Body of pancreas (tissue), 4 donors: ENCODE measurements around the gene TAL1. TPM values are rescaled to one million over a fixed set of nuclear protein-coding genes. Genes with fewer than 3 reads are reported as not detected.

Source experiments
- ATAC-seq: fragments of 150-250 bp; one replicate; pipeline ENCODE4 v1.9.1; 2016
- DNase-seq, 4 donors: peaks; one replicate each; pipeline ENCODE4 v3.0.0-alpha.2; 2019
- H3K27ac ChIP-seq, 4 donors: fragments of 200-600 bp; sonication (generic); 1 replicate in 3 of 4; 2 replicates in 1 of 4; pipeline versions ENCODE4 v1.5.1 to v1.6.1; 2016 to 2019; ENCODE audit warnings: mild to moderate bottlenecking in 1 of 4, mixed read lengths in 1 of 4, moderate library complexity in 1 of 4
- H3K27me3 ChIP-seq, 2 donors: fragments of 200-600 bp; sonication (generic); one replicate each; pipeline ENCODE4 v1.6.0; 2016; ENCODE audit warnings: mild to moderate bottlenecking in 1 of 2
- H3K36me3 ChIP-seq, 2 donors: fragments of 200-600 bp; sonication (generic); replicated peaks in 1 of 2; 2 replicates each; pipeline ENCODE4 v1.5.1; 2016; ENCODE audit warnings: low read depth in 2 of 2; ENCODE audit not compliant: insufficient read depth in 1 of 2
- H3K4me1 ChIP-seq: fragments of 200-600 bp; sonication (generic); one replicate; pipeline ENCODE4 v1.6.0; 2016
- H3K4me3 ChIP-seq, 2 donors: fragments of 200-600 bp; sonication (generic); 1 replicate in 1 of 2; 2 replicates in 1 of 2; pipeline ENCODE4 v1.5.1; 2016 to 2019
- H3K9me3 ChIP-seq, 3 donors: fragments of 200-600 bp; sonication (generic); 1 replicate in 2 of 3; 2 replicates in 1 of 3; pipeline ENCODE4 v1.5.1; 2016
- POLR2A ChIP-seq, 3 donors: fragments of 450-650 bp; IDR thresholded peaks; one replicate each; pipeline ENCODE4 v1.6.1; 2016; ENCODE audit warnings: antibody characterized with exemption in 3 of 3, mild to moderate bottlenecking in 2 of 3
- WGBS, 2 donors: methylation state at CpG; one replicate each; pipeline ENCODE4 v1.1.5; 2017; 5-methylcytosine and 5-hydroxymethylcytosine counted together
- intact Hi-C: fragments of 100-400 bp; cut with DNase I; formaldehyde crosslinking; loops from one replicate; pipeline ENCODE4 v1.15.1; 2023
- total RNA-seq, 2 donors: library from RNA; depleted of rRNA; stranded (reverse); fragments of >200 nt; gene quantifications; one replicate each; pipeline ENCODE4 v1.1.0, GENCODE V29; 2016
- TF ChIP-seq, protein P1 (sequence below), 7 experiments: fragments of 450-650 bp in 4 of 7; fragments of 200-600 bp in 3 of 7; sonication (generic) in 3 of 7; IDR thresholded peaks; one replicate each; pipeline ENCODE4 v1.5.1; 2016 to 2019; ENCODE audit warnings: antibody characterized with exemption in 7 of 7

Gene TAL1
- total RNA-seq, 2 donors from 2014 or later, result 2.3 to 2.6 TPM

DNA sequence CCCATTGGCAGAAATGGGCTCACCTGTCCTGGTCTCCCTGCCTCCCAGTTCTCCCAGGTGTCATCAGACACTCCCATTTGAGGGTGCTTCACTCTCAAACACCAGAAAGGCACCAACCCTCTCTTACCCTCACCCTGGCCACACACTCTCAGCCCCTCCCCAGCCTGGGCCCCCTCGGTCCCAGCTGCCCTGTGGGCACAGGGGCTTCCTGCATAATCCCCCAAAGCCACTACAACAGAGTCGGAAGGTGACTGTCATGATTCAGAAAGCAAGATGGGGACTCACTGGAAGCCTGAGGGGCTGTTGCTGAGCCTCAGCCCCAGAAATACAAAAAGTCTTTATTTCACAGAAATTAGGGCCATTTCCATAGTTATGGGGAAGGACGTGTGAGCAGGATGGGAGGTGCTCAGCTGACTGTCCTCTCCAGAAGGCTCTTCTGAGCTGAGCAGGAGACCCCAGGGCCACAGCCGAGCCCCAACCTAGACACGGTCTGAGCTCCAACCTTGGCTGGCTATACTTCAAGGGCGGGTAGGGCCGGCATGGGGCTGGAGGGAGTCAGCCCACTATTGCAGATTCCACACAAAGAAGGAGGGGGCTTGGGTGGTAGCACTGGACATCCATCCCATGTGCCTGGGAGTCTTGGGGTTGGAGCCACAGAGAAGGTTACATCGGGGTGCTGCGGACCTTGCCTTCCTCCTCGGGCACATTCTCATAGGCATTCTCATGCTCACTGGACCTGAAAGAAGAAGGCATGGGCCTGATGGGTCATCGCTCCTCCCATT, 48.5 kb downstream of the TAL1 start:
- peaks cover 14% of the 10 kb centered on the region for H3K4me1 ChIP-seq
- DNase-seq (no peak), ATAC-seq (no peak)
- no peaks in the 10 kb centered on the region for H3K9me3 ChIP-seq
- intact Hi-C loops, result loop anchor here (10.0 kb wide), 2 partner anchors 241 to 541 kb away; no protein-coding TSS in a partner anchor
- no peaks in the 10 kb centered on the region for H3K36me3 ChIP-seq
- no peak overlapping the region for H3K4me3 ChIP-seq
- 74 to 81% methylated on average over 7 to 11 of the region's 11 CpGs for WGBS, 2 donors
- no peaks in the 10 kb centered on the region for H3K27me3 ChIP-seq
- H3K27ac ChIP-seq, result no peak overlapping the region
- no peak for TF ChIP-seq POLR2A (IDR thresholded peaks at IDR 0.05)
- TF ChIP-seq, protein P1, sequence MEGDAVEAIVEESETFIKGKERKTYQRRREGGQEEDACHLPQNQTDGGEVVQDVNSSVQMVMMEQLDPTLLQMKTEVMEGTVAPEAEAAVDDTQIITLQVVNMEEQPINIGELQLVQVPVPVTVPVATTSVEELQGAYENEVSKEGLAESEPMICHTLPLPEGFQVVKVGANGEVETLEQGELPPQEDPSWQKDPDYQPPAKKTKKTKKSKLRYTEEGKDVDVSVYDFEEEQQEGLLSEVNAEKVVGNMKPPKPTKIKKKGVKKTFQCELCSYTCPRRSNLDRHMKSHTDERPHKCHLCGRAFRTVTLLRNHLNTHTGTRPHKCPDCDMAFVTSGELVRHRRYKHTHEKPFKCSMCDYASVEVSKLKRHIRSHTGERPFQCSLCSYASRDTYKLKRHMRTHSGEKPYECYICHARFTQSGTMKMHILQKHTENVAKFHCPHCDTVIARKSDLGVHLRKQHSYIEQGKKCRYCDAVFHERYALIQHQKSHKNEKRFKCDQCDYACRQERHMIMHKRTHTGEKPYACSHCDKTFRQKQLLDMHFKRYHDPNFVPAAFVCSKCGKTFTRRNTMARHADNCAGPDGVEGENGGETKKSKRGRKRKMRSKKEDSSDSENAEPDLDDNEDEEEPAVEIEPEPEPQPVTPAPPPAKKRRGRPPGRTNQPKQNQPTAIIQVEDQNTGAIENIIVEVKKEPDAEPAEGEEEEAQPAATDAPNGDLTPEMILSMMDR (IDR thresholded peaks at IDR 0.05), result no peak

GRCh38 chr1:47182676-47183235, 49.3 kb downstream of the TAL1 start:
- DNase-seq (no peak), ATAC-seq (no peak)
- WGBS, 2 donors, result 62 to 65% methylated on average over 7 of the region's 7 CpGs
- Histone ChIP-seq H3K27ac (no peak overlapping the region), H3K9me3 (no peaks in the 10 kb centered on the region), H3K4me1 (peaks cover 14% of the 10 kb centered on the region), H3K4me3 (no peak overlapping the region), H3K36me3 (no peaks in the 10 kb centered on the region), H3K27me3 (no peaks in the 10 kb centered on the region)
- intact Hi-C loops, result loop anchor here (10.0 kb wide), 2 partner anchors 242 to 542 kb away; no protein-coding TSS in a partner anchor
- no peak for TF ChIP-seq POLR2A (IDR thresholded peaks at IDR 0.05)

GRCh38 chr1:47181955-47182675, 49.9 kb downstream of the TAL1 start:
- no peaks in the 10 kb centered on the region for H3K36me3 ChIP-seq
- peaks cover 14% of the 10 kb centered on the region for H3K4me1 ChIP-seq
- H3K9me3 ChIP-seq, result no peaks in the 10 kb centered on the region
- 73 to 81% methylated on average over 7 of the region's 7 CpGs for WGBS, 2 donors
- no peak overlapping the region for H3K27ac ChIP-seq
- ATAC-seq, result no peak
- no peak for TF ChIP-seq POLR2A (IDR thresholded peaks at IDR 0.05)
- TF ChIP-seq, protein P1 (IDR thresholded peaks at IDR 0.05), result no peak
- no peaks in the 10 kb centered on the region for H3K27me3 ChIP-seq
- no peak for DNase-seq
- H3K4me3 ChIP-seq, result no peak overlapping the region
- intact Hi-C loops, result loop anchor here (10.0 kb wide), 2 partner anchors 243 to 543 kb away; no protein-coding TSS in a partner anchor

DNA sequence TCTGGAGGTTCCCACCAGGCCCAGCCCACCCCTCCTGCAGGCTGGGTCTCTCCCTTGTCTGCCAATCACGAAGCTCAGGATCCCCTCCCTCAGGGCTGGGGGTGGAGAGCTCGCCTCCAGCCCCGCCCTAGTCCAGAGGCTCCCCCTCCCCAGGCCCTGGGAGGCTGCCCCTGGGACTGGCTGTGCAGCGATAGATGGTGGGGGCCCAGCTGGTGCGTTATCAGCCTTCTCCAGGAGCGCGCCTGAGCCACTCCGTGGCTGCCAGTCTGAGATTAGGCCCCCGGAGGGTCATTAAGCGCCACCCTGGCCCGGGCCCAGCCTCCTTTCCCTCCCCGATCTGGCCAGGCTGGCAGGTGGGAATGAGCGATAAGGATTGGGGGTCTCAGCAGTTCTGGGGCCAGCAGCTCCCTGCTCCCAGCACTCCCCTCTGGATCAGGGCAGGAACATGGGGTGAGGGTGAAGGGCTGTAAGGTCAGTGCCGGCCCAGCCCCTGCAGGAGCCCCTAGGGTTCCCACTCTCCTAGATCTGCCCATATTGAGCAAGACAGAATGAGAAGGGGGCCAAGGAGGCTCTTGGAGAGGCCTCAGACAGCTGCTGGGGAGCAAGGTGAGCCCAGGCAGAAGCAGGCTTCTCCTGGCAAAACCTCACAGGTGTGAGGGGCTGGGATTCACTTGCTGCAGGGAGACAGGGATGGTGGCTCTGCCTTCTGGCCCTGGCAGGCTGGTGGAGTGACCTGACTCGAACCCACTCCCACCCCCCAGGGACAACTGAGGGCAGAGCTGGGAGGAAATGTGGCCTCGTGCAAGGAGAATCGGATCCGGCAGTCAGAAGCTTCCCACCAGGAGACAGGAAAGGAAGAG, 50.7 kb downstream of the TAL1 start:
- TF ChIP-seq, protein P1 (IDR thresholded peaks at IDR 0.05), result no peak
- no peak for TF ChIP-seq POLR2A (IDR thresholded peaks at IDR 0.05)
- H3K9me3 ChIP-seq, result no peaks in the 10 kb centered on the region
- H3K27me3 ChIP-seq, result no peaks in the 10 kb centered on the region
- DNase-seq (no peak), ATAC-seq (no peak)
- H3K36me3 ChIP-seq, result no peaks in the 10 kb centered on the region
- no peak overlapping the region for H3K4me3 ChIP-seq
- intact Hi-C loops, result loop anchor here (10.0 kb wide), 2 partner anchors 243 to 543 kb away; no protein-coding TSS in a partner anchor
- WGBS, 2 donors, result 44 to 90% methylated on average over 4 to 18 of the region's 18 CpGs
- H3K27ac ChIP-seq, result no peak overlapping the region
- peaks cover 14% of the 10 kb centered on the region for H3K4me1 ChIP-seq
